Mesothelial cell of epicardium (in vitro differentiated cells): ENCODE data around the gene NOLC1. TPM values are rescaled to one million over a fixed set of nuclear protein-coding genes. Genes with fewer than 3 reads are reported as not detected.
A peak's percentile ranks its signal among the peaks of the same experiment; 100 is the strongest.

Experiments
- DNase-seq, 2 experiments: peaks; one replicate each; pipeline ENCODE4 v3.0.0; 2021; ENCODE audit warnings: low spot score in 2 of 2; ENCODE audit not compliant: unreplicated experiment in 2 of 2
- H3K27ac Mint-ChIP-seq: 2 replicates; pipeline ENCODE4 v1.8.0; 2021; ENCODE audit warnings: mixed read lengths
- H3K27me3 Mint-ChIP-seq: 2 replicates; pipeline ENCODE4 v1.8.0; 2021; ENCODE audit warnings: low read depth, mixed read lengths
- H3K36me3 Mint-ChIP-seq: 2 replicates; pipeline ENCODE4 v1.8.0; 2021; ENCODE audit warnings: mixed read lengths
- H3K4me1 Mint-ChIP-seq: 2 replicates; pipeline ENCODE4 v1.8.0; 2021; ENCODE audit warnings: mixed read lengths
- H3K4me3 Mint-ChIP-seq: 2 replicates; pipeline ENCODE4 v1.8.0; 2021; ENCODE audit warnings: mild to moderate bottlenecking, moderate library complexity, mixed read lengths
- H3K9me3 Mint-ChIP-seq: 2 replicates; pipeline ENCODE4 v1.8.0; 2021; ENCODE audit warnings: mixed read lengths
- total RNA-seq: library from RNA; stranded (reverse); gene quantifications from 3 replicates; pipeline ENCODE4 v1.2.1, GENCODE V29; 2021
- TF ChIP-seq, protein P1 (sequence below): fragments of 200-600 bp; sonication (generic); IDR thresholded peaks from one replicate; pipeline ENCODE4 v1.5.0; 2021; ENCODE audit warnings: antibody characterized with exemption; ENCODE audit not compliant: unreplicated experiment

NOLC1 gene
- total RNA-seq, 1 donor from 2014 or later: 65.5 TPM

DNA sequence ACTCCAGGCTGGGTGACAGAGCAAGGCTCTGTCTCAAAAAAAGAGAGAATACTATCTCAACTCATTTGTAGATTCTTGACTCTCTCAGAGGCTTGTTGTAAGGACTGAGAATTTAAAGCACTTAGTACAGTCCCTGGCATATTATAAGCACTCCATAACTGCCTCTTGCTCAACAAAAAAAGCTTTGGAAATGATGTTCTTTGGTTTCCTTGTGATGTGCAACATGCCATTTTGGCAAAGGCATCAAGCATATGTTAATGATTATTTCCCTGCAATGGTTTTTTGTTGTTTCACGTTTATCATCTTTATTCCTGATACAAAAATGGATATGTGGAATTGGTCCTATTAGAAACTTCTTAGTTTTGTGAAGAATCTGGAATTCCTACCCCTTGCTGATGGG, 15.7 kb downstream of the NOLC1 start:
- H3K36me3 Mint-ChIP-seq: peaks cover 2% of the 10 kb centered on the region
- TF ChIP-seq, protein P1, sequence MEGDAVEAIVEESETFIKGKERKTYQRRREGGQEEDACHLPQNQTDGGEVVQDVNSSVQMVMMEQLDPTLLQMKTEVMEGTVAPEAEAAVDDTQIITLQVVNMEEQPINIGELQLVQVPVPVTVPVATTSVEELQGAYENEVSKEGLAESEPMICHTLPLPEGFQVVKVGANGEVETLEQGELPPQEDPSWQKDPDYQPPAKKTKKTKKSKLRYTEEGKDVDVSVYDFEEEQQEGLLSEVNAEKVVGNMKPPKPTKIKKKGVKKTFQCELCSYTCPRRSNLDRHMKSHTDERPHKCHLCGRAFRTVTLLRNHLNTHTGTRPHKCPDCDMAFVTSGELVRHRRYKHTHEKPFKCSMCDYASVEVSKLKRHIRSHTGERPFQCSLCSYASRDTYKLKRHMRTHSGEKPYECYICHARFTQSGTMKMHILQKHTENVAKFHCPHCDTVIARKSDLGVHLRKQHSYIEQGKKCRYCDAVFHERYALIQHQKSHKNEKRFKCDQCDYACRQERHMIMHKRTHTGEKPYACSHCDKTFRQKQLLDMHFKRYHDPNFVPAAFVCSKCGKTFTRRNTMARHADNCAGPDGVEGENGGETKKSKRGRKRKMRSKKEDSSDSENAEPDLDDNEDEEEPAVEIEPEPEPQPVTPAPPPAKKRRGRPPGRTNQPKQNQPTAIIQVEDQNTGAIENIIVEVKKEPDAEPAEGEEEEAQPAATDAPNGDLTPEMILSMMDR: no peak
- no peaks in the 10 kb centered on the region for H3K9me3 Mint-ChIP-seq
- no peaks in the 10 kb centered on the region for H3K27me3 Mint-ChIP-seq
- no peaks in the 10 kb centered on the region for H3K4me1 Mint-ChIP-seq
- no peak overlapping the region for H3K4me3 Mint-ChIP-seq
- DNase-seq: no peak
- H3K27ac Mint-ChIP-seq: no peak overlapping the region

DNA sequence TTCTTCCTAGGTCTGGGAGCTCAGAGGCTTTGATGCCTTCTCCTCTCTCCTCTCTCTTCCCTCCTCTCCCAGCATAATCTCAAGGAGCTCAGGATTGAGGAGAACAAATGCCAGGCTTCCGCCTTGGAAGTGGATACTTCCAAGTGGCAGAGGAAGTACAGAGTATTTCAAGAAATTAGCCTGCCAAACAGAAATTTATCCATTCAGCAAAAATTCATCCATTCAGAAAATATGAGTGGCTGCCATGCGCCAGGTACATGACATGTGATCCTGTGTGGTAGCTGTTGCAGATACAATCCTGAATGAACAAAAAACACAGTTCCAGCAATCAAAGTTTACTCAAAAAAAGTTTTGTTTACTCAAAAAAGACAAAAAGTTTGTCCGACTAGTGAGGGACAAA, 18.4 kb downstream of the NOLC1 start:
- peaks cover 3% of the 10 kb centered on the region for H3K27me3 Mint-ChIP-seq
- no peak for DNase-seq
- TF ChIP-seq, protein P1: no peak
- H3K36me3 Mint-ChIP-seq: peaks cover under 1% of the 10 kb centered on the region
- peak overlapping the region; percentile 46 for H3K4me3 Mint-ChIP-seq
- H3K27ac Mint-ChIP-seq: no peak overlapping the region
- no peaks in the 10 kb centered on the region for H3K9me3 Mint-ChIP-seq
- H3K4me1 Mint-ChIP-seq: no peaks in the 10 kb centered on the region

DNA sequence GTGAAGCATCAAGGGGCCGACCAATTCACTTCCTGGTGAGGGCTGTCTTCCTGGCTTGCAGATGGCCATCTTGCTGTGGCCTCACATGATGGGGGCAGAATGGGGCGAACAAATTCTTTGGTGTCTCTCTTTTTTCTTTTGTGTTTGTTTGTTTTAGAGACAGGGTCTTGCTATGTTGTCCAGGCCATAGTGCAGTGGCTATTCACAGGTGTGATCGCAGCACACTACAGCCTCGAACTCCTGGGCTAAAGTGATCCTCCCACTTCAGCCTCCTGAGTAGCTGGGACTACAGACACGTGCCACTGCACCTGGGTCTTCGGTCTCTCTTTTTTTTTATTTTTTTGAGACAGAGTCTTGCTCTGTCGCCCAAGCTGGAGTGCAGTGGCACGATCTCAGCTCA, 20.1 kb downstream of the NOLC1 start:
- no peak overlapping the region for H3K4me3 Mint-ChIP-seq
- H3K4me1 Mint-ChIP-seq: no peaks in the 10 kb centered on the region
- peaks cover 4% of the 10 kb centered on the region for H3K27me3 Mint-ChIP-seq
- H3K27ac Mint-ChIP-seq: no peak overlapping the region
- TF ChIP-seq, protein P1: no peak
- no peaks in the 10 kb centered on the region for H3K36me3 Mint-ChIP-seq
- no peaks in the 10 kb centered on the region for H3K9me3 Mint-ChIP-seq
- no peak for DNase-seq

DNA sequence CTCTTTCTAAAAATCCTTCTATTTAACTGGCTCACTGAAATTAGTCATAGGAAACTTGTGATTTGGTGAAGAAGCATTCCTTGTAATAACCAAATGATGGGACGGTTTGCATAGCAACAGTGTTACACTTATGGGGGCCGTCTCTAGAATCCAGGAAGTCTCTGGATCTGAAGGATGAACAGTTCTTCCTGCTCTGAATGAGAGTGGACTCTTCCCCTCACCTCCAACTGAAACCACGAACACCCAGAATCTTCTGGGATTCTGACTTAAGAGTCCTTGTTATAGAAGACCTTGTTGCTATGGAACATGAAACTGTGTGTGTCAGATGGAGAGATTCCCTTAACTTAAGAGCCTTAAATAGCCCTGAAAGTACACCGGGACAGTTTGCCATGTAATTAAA, 23.2 kb downstream of the NOLC1 start:
- H3K4me3 Mint-ChIP-seq: no peak overlapping the region
- H3K36me3 Mint-ChIP-seq: no peaks in the 10 kb centered on the region
- TF ChIP-seq, protein P1: no peak
- no peak overlapping the region for H3K27ac Mint-ChIP-seq
- H3K9me3 Mint-ChIP-seq: no peaks in the 10 kb centered on the region
- no peaks in the 10 kb centered on the region for H3K4me1 Mint-ChIP-seq
- DNase-seq: no peak
- peaks cover 10% of the 10 kb centered on the region for H3K27me3 Mint-ChIP-seq

DNA sequence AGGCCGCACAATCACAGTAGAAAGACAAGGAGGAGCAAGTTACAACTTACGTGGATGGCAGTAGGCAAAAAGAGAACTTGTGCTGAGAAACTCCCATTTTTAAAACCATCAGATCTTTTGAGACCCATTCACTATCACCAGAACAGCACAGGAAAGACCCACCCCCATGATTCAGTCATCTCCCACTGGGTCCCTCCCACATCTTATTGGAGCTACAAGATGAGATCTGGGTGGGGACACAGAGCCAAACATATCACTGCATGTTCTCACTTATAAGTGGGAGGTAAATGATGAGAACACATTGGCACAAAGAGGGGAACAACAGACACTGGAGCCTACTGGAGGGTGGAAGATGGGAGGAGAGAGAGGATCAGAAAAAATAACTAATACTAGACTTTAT, 32.4 kb downstream of the NOLC1 start:
- Mint-ChIP-seq H3K4me3 (no peak overlapping the region), H3K27ac (no peak overlapping the region), H3K9me3 (peaks cover 22% of the 10 kb centered on the region), H3K27me3 (peaks cover 7% of the 10 kb centered on the region), H3K36me3 (no peaks in the 10 kb centered on the region), H3K4me1 (no peaks in the 10 kb centered on the region)
- DNase-seq: no peak
- TF ChIP-seq, protein P1: no peak

DNA sequence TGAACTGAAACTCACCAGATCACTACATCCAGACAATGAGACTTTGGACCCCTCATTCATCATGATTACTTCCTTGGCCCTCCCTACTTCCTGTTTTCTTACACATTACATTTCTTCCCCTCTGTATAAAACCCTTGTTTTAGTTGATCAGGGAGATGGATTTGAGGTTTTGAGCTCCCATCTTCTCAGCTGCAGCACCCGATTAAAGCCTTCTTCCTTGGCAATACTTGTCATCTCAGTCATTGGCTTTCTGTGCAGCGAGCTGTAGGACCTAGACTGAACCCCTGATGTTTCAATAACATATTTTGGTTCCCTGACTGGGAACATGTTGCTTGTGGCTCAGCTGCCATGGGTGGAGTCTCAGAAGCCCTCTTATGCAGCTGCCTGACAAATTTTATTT, 33.1 kb downstream of the NOLC1 start:
- Mint-ChIP-seq H3K27me3 (peaks cover 7% of the 10 kb centered on the region), H3K36me3 (no peaks in the 10 kb centered on the region), H3K9me3 (peaks cover 22% of the 10 kb centered on the region), H3K4me1 (no peaks in the 10 kb centered on the region), H3K27ac (no peak overlapping the region), H3K4me3 (no peak overlapping the region)
- DNase-seq: no peak
- TF ChIP-seq, protein P1: no peak
